ENCODE measurements around the gene ADAMTS18.

ADAMTS18 gene

DNA sequence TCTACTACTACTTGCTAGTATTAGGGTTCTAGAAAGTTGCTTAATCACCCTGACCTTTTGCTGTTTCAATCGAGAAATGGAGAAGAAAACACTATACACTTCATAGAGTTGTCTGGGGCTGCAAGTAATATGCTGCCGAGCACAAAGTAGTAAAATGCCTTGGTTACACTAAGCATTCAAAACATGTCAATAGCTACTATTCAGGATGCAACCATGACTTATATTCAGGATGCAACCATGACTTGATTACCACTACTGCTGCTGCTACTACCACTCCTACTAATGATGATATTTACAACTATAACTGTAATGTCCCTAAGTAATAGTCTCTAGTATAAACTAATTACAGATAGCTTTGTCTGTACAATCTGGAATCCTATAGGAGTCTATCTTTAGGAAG is 35.3 kb downstream of the ADAMTS18 start:
- intact Hi-C loops (cut with DNase I) = no loop called here
- DNase-seq = no peak

DNA sequence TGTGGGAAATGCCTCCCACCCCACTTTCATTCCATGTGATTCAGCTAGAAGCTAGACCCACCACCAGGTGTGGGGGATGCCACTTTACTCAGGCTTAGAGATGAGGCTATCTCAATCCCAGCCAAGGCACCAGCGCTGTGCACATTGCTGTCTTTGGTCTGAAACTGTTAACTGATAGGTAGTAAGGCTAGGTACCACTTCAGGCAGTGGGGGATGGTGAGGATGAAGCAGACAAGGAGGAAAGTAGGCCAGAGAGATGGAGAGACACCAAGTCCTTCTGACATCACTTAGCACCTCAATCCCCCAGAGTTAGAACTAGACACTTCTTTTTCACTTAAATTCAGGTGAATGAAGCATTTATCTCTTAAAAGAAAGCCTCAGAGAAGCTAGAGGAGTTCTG is 35.8 kb downstream of the ADAMTS18 start:
- intact Hi-C loops (cut with DNase I) = no loop called here
- no peak for DNase-seq

DNA sequence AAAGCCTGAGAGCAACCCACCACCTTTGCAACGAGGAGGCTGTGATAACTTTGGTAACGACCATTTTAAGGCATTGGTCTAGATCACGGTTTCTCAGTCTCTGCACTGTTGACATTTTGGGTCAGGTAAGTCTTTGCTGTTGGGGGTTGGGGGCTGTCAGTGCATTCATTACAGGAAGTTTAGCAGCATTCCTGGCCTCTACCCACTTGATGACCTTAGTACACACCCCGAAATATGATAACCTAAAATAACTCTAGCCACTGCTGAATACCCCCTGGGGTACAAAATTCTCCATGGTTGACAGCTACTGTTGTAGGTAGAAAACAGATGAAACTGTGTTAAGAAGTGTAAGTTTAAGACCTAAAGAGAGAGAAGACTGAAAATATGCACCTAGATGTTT is 36.3 kb downstream of the ADAMTS18 start:
- intact Hi-C loops (cut with DNase I) = no loop called here
- no peak for DNase-seq

DNA sequence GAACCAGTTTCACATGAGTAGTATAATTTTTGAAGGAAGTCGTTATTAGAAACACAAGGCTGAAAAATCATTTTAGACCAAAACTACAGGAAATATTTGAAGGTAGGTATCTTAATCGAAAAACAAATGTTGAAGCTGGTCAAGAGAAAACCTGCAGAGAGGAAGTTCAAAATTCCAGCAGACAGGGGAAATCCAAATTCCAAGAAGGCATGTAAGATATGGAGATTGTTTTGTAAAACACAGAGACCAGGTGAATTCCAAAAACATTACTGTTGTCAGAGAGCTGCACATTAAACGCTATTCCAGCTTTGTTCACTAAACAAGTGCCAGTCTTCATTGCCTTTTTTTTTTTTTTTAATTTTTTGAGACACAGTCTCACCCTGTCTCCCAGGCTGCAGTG is 38.4 kb downstream of the ADAMTS18 start:
- intact Hi-C loops (cut with DNase I) = no loop called here
- no peak for DNase-seq

DNA sequence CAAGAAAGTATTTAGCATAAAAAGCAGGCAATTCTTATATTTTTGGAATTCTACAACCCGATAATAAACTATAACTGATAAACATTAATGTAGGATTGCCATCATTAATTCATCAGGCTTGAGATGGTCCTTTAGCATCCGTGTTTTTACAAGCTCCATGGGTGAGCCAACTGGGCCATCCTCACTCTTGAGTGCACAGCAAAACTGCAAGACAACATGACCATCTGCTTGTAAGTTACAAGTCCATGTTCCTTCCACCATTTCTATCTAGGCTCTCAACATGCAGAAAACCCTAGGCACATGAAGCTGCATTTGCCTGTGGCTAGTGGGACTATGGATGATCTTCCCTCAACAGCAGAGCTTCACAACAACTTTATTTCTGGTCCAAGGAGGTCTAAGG is 40.1 kb downstream of the ADAMTS18 start:
- no peak for DNase-seq
- intact Hi-C loops (cut with DNase I) = no loop called here

DNA sequence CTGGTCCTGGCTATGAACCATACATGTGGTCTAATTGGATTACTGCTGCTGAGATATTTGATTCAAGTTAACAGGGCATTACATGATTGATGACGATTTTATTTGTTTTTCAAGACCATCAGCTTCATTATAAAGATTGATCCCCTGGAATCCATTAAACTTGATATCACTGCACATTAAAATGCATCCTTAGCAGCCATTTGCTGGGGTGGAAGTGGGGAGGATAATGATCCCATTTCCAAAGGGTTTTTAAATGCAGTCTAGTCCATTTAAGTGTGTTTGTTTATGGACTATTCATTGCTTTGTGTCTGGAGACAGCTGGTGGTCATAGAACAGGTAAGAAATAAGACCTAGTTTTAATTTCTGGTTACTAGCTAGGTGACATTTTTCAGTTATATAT is 40.9 kb downstream of the ADAMTS18 start:
- intact Hi-C loops (cut with DNase I) = no loop called here
- no peak for DNase-seq

DNA sequence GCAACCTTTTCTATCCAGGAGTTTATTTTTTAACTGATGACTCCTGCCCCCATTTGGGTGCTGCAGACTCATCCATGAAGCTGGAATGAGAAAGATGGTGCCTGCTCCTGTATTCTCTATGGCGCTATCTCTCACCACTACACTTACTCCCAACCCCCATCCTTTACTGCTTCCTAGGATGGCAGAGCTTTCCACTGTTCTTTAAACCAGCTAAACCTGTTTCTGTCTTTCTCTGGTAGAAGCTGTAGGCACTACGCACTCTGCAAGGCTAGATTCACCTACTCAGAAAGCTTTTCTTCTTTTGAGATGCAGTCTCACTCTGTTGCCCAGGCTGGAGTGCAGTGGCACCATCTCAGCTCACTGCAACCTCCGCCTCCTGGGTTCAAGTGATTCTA is 47.0 kb downstream of the ADAMTS18 start:
- intact Hi-C loops (cut with DNase I) = no loop called here
- no peak for DNase-seq

DNA sequence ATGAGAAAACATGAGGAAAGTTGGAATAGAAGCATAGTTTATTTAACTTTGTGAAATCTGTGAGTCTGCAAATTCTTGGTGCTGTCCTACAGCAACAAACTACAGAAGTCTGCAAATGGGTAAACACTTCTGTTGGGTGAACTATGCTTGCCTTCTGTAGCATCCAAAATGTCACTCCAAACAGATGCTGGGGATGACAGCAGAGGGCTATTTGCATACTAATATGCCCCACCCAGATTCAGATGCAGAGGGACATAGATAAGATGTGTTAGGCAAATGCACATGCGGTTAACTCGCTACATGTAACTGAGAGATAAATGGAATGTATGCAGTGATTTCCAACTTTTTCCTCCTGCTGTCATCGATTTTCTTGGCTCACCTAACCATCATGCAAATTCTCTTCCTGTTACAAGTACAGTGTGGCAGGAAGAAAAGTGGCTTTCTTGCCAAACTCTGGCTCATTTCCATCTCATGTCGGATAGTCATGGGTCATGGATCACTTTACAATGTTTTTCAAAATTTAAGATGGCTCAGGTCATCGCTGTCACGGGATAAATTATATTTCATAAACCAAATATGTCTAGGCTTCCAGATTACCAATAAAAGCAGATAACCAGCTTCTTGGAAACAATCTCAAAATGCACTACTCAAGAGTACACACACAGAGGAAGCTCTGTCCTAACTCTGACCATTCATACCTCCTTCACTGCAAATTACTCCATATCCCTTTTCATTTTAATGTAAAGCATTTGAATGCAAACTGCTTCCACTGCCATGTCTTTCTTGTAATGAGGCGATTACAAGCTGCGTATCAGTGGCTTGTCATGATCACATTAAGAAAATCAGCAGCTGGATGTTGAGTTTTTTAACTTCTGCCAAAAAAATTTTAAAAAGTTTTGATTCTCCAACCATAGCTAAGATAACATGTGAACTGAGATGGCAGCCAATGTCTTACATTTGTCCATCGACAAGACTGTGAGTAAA is 47.7 kb downstream of the ADAMTS18 start:
- no peak for DNase-seq
- intact Hi-C loops (cut with DNase I) = no loop called here

DNA sequence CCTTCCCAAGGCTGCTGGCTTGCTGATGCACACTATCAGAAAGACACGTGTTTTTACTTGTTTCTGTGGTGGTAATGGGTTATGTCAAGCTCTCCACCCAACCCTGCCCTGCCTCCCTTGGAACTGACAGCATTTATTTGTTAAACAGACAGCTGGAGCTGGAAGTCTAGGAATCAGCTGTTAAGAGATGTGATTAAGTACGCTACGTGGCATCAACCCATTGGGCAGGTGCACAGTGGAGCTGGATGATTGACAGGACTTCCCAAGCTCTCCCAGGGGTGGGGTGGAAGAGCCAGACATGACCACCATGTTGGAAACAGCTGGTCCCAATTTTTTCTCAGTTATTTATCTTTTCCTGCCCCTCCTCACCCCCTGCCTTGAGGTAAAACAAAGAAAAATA is 49.4 kb downstream of the ADAMTS18 start:
- intact Hi-C loops (cut with DNase I) = no loop called here

DNA sequence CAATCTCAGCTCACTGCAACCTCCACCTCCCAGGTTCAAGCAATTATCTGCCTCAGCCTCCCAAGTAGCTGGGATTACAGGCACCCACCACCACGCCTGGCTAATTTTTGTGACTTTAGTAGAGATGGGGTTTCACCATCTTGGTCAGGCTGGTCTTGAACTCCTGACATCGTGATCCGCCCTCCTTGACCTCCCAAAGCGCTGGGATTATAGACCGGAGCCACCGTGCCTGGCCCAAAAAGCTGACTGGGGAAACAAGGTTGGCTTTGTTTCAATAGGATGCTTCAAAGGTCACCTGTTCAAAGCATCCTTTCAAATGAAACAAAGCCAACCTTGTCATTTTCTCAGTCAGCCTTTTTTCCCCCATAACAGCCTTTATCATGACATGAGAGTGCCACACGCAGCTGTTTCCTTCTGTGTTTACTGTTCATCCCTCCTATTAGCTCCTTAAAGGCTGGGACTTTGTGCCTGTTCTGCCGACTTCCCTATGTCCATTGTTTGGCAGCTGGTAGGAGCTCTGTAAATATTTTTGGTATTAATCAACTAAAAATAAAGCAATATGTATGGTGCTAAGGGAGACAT is 51.1 kb downstream of the ADAMTS18 start:
- intact Hi-C loops (cut with DNase I) = no loop called here

More for the DNA sequence above, 49.4 kb downstream of the ADAMTS18 start:
- DNase-seq = no peak

DNA sequence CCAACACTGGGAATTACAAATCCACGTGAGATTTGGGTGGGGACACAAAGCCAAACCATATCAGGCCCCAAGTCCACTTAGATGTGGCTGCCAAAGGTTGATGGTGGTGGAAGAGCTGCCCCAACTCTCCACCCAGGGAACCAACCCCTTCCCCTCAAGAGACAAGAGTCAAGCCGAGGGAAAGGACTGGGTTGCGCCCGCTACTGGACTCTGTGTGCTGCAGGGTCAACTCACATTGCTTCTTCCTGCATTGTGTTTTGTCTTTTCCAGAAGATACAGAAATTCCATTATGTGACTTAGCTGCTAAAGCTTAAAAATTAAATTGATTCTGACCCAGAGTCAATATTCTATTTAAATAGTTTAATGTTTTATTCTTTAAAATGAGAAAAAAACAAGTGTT is 58.5 kb downstream of the ADAMTS18 start:
- intact Hi-C loops (cut with DNase I) = no loop called here
- DNase-seq = no peak

More for the DNA sequence above, 51.1 kb downstream of the ADAMTS18 start:
- DNase-seq = no peak

DNA sequence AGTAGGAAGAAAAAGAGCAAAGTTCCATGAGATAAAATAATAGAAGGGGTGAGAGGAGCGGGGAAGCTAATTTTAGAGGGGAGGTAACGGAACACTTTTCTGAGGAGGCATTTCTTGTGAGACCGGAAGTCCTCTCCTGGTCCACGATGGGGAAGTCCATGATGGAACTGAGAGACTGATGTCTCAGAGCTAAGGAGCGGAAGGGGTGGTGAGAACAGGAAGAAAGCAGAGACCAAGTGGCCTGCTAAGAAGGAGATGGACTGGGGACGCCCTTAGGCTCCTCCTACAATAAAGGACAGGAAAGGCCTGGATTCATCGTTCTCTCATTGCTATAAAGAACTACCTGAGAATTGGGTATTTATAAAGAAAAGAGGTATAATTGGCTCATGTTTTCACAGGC is 59.4 kb downstream of the ADAMTS18 start:
- intact Hi-C loops (cut with DNase I) = no loop called here
- DNase-seq = no peak

DNA sequence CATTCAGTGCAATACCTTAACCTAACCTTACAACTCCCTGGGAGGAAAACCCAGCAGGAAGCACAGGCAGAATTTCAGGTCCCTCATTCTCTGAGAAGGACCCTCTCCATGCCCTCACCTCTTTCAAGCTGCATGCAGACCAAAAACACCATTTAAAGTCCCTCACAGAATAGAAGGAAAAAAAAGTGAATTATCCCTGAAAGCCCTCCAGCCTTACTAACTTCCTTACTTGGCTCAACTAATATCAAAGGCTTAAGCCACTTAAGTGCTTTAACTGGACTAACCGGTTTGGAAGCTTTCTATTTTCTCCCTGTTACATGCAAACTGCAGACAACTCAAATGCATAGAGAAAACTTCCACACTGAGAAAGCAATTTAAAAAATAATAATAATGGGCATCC is 60.5 kb downstream of the ADAMTS18 start:
- intact Hi-C loops (cut with DNase I) = no loop called here
- DNase-seq = no peak

DNA sequence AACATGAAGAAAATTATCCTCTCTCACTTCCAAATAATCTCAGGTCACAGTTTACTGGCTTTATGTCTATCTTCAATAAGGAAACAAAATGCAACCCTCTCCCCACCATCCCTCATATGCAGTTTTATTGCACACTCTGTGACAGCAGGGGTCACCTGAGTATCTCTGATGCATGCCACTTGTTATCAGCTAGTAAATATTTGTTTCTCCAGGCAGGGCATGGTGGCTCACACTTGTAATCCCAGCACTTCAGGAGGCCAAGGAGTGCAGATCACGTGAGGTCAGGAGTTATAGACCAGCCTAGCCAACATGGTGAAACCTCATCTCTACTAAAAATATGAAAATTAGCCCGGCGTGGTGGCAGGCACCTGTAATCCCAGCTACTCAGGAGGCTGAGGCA is 61.1 kb downstream of the ADAMTS18 start:
- DNase-seq = no peak
- intact Hi-C loops (cut with DNase I) = no loop called here

DNA sequence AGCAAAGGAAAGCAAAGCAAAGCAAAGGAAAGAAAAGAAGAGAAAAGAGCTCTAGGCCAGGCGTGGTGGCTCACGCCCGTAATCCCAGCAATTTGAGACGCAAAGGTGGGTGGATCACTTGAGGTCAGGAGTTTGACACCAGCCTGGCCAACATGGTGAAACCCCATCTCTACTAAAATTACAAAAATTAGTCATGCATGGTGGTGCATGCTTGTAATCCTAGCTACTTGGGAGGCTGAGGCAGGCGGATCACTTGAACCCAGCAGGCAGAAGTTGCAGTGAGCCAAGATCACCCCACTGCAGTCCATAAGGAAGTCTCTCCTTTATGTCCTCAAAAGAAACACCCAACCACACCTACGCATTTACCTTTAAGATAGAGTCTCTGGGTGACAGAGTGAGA is 70.1 kb downstream of the ADAMTS18 start:
- intact Hi-C loops (cut with DNase I) = no loop called here
- no peak for DNase-seq

DNA sequence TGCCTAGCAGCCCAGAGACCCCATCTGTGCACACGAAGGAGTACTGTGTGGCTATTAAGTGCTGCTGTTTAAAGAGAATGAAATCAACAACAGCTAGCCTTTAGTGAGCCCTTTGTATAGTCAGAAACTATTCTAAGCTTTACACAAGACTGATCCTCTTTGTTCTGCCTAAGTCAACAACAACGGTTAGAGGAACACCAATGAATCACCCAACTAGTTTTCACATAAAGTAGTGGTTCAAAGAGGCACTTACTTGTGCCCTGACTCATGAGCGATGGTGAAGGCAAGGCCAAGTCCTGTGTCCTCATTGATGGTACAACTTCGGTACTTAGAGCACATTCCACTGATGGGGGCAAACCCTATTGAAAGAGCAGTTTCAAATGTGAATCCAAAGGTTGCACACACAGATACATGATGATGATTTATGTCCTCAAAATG is 75.8 kb downstream of the ADAMTS18 start:
- intact Hi-C loops (cut with DNase I) = no loop called here
- DNase-seq = peak in 8 of 42 donors; percentile 12 to 51 (median 30)

DNA sequence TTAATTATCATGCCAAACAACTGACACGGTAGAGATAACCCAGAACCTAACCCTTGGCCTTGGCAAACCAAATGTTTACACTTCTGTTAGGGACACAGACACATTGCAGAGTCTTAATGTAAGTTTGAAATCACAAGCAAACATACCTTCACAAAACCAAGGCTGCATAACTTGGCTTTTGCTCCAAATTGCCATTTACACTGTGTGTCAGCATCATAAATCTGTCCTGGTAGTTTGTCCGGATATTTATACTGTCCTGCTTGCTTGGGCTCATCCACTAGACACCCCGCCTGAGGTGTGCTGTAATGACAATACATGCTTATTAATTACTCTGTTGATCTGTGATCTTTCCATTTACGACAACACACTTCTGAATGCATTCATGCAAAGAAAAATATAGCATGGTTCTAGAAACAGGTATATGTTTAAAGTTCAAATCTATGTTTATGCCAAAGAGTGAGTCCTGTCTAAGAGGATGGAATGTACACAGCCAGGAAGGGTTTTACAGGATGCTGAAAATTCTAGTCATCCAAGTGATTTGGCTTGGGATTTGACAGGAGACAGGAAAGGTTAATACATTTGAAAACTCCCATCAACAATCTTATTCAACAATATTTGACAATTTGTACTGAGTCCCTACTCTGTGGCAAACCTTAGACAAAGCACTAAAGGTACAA is 81.1 kb downstream of the ADAMTS18 start:
- DNase-seq = no peak
- intact Hi-C loops (cut with DNase I) = no loop called here

DNA sequence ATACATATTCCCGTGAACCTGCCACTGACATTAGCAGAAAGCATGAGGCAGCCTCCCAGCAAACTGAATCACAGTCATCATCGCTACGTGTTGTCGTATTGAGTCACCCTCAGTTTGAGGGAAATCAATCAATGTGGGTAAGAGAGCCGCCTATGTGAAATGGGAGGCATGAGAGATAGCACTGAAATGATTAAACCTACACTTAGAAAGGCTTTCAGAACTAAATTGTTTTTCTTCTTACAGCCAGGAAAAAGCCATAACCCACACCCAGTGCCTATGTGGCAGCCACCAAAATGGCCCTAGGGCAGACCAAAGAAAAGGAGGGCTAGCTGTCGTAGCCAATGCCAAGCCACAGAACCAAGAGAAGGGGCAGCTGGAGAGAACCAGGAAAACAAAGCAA is 90.5 kb downstream of the ADAMTS18 start:
- intact Hi-C loops (cut with DNase I) = no loop called here

DNA sequence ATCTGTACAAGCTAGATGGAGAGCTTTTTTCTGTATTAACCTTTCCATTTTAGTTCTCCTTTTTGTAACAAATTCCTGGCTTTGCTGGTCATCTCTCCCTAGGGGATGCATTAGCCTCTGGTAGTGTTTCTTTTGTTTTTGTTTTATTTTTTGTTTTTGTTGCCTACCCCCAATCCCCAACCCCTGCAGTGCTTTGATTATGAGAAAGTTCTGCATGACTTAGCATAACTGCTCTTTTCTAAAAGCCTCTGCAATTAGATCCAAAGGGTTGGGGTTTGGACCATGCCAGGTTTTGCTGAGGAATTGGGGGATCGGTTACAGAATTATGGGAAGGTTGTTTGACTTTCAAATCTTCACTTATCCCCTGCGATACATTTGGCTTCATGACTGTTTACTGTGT is 98.2 kb downstream of the ADAMTS18 start:
- intact Hi-C loops (cut with DNase I) = no loop called here
- DNase-seq = no peak

More for the DNA sequence above, 90.5 kb downstream of the ADAMTS18 start:
- DNase-seq = peak in 7 of 42 donors; percentile 2 to 50 (median 23)

DNA sequence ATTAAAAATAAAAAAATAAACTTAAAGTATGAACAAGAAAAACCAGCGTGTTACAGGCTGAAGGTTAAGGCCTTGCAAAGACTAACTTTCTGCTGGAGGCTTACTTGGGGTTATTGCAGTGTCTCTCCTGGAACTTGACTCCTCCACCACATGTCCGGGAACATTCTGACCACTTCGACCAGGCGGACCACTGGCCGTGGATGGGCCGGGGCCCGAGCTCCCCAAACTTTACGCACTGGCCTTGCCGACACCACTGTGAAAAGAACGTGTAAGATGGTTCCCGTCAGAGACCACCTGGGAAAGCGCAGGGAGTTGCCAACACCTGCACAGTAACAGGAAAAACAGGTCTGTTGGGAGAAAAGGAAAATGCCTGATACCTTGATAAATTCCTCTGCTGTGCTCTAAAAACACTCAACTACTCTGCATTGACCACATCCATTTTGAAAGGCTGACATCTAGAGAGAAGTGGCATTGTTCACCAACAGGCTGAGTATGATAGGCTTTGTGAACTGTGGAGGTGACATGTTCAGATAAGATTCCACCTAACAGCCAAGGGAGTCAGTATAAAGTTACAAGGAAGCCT is 99.1 kb downstream of the ADAMTS18 start:
- intact Hi-C loops (cut with DNase I) = no loop called here

More for the DNA sequence above, 99.1 kb downstream of the ADAMTS18 start:
- DNase-seq = no peak

Measured in head of caudate nucleus (tissue), 42 donors.